HG03159 (cell line): ENCODE measurements around the gene ATXN7L3B.
"Not testable (repeated sequence)": the region's sequence is repeated elsewhere in the genome, so short reads cannot be mapped to it uniquely, and the experiment has no call there.

Experiments
- ATAC-seq: cut with Tn5 transposase; IDR thresholded peaks from one replicate; pipeline ENCODE4 v1.9.1; 2021; ENCODE audit warnings: mild to moderate bottlenecking, moderate library complexity; ENCODE audit not compliant: unreplicated experiment

Gene ATXN7L3B, protein sequence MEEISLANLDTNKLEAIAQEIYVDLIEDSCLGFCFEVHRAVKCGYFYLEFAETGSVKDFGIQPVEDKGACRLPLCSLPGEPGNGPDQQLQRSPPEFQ

DNA sequence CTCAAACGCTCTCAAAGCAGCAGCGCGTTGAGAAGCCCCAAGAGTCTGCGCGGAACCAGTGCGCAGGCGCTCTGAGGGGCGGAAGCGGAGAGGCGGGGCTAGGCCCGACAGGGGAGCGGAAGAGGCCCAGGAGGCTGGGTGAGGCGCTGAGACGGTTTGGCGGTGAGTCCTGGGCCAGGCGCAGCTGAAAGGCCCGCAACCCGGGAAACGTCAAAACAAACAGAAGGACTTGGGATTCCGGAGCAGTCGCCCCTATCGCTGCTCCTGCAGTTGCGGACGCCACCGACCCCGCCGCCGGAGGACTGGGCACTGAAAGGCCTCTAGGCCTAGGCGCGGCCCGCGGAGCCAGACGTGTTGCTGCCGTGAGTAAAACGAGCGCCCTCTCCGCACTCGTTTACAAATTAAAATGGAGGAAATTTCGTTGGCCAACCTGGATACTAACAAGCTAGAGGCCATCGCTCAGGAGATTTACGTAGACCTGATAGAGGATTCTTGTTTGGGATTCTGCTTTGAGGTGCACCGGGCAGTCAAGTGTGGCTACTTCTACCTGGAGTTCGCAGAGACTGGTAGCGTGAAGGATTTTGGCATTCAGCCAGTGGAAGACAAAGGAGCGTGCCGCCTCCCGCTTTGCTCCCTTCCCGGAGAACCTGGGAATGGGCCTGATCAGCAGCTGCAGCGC, at the start of gene ATXN7L3B:
Gene ATXN7L3B, plus strand, starts transcription at position 129 of the 679 bp plus-strand sequence. Its CDS starts 278 bp downstream, at position 407.
- peak; percentile 97 for ATAC-seq

DNA sequence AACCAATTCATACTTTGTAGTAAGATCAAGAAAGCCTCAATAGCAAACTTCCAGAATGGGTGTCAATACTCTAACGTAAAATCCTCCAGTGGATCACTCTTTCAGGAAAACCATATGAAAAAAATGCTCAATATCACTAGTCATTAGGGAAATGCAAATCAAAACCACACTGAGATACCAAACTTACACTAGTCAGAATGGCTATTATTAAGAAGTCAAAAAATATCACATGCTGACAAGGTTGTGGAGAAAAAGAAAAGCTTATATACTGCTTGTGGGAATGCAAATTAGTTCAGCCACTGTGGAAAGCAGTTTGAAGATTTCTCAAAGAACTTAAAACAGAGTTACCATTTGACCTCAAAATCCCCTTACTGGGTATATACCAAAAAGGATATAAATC, 49.5 kb upstream of the ATXN7L3B start:
- ATAC-seq, result no peak

DNA sequence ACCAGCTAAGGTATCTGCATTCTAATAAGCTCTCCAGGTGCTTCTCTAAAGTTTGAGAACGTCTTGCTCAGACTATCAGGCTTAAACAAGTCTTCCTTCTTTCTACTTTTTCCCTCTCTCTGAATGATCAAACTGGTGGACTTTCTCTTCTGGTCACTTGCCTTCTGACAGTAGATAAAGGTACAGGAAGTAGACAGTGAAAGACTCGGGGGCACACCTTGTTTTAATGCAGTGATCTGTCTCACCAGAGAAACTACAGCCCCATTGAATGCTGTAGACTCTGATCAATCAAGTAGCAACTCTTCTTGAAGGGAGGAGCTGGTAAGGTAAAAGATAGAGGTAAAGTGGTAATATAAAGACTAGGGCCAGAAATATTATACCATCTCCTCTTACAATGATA, 48.1 kb upstream of the ATXN7L3B start:
- no peak for ATAC-seq

DNA sequence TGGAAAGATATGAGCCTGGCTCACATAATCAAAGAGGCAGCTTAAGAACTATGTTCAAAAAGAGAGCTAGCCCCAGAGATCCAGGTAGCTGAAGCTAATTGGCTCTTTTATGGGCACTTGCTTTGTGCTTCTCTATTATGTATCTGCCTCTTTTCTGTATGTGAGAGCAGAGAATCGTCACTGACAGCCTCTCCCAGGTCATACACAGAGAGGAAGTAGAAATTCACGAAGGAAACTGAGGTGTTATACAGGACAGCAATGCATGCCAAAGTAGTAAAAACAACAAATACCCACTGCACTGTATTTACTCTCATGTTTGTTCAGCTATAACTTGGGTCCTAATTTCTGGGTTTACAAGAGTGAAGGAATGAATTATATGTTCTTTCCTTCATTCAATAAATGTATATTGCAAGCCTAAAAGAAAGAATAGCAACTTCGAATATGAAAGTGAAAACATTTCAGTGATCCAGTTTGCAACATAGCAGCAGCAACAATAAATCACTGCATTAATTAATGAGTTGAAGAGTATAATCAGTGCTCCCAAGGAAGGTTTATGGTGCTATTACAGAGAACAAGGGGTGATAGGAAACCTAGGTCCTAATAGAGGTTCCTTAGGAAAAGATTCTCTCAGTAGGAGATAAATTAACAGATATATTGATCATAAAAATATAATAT, 47.1 kb upstream of the ATXN7L3B start:
- peak; percentile 86 for ATAC-seq

DNA sequence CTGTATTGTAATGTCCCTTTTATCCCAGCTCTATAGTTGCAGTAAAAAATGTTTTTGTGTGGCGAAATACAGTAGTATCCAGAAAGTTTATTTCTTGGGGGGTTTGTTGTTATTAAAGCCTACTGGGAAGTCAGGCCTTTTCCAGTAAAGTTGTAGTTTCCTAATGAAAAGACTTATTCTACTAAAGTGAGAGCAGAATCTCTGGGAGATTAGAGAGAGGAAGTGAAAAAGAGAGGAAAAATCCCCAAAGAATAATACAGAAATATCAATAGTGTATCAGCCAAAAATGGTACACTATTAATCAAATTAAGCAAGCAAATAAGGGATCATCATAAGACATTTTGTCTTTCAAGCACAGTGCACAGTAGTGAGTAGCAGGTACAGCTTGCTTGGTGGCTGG, 46.3 kb upstream of the ATXN7L3B start:
- no peak for ATAC-seq

DNA sequence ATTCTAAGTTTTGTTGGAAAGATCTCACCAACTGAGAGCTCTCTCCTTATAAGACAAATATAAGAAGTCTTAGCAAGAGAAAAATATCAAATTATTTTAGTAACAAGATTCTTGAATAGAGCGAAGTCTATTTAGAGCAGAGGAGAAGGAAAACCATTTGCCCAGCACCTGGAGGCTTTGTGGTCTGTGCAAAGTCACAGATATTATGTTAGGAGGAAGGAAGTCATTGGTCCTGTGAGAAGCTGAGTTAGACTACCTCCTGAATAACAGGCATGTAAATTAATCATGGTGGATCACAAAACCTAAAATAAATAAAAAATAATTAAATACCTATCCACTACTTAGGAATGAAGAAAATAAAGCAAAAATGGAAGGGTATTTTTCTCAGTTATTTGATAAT, 38.4 kb upstream of the ATXN7L3B start:
- ATAC-seq, result no peak

DNA sequence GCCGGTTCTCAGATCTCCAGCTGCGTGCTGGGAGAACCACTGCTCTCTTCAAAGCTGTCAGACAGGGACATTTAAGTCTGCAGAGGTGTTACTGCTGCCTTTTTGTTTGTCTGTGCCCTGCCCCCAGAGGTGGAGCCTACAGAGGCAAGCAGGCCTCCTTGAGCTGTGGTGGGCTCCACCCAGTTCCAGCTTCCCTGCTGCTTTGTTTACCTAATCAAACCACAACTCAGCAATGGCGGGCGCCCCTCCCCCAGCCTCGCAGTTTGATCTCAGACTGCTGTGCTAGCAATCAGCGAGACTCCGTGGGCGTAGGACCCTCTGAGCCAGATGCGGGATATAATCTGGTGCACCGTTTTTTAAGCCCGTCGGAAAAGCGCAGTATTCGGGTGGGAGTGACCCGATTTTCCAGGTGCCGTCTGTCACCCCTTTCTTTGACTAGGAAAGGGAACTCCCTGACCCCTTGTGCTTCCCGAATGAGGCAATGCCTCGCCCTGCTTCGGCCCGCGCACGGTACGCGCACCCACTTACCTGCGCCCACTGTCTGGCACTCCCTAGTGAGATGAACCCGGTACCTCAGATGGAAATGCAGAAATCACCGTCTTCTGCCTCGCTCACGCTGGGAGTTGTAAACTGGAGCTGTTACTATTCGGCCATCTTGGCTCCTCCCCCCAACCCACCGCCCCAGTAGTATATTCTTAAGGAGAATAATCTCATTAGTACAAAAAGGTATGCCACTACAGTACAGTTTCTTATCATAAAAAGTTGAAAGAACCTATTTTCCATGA, 28.6 kb upstream of the ATXN7L3B start:
- ATAC-seq, result not testable (repeated sequence)

DNA sequence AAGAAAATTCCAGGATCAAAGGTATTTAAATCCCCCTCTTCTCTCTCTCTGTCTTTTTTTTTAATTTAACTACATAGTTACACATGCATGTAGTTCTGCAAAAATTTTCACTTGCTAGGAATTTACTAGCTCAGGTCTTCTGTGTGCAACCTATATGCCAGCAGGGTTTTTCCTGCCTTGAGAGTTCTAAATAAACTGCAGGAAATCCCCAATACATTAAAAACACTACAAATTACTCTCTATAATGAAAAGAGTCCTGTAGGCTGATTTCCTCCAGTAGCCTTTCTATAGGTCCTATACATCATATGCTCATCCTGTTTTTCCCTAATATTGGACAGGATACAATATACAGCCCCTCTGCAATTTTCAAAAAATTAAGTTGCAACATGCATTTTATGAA, 27.7 kb upstream of the ATXN7L3B start:
- no peak for ATAC-seq

DNA sequence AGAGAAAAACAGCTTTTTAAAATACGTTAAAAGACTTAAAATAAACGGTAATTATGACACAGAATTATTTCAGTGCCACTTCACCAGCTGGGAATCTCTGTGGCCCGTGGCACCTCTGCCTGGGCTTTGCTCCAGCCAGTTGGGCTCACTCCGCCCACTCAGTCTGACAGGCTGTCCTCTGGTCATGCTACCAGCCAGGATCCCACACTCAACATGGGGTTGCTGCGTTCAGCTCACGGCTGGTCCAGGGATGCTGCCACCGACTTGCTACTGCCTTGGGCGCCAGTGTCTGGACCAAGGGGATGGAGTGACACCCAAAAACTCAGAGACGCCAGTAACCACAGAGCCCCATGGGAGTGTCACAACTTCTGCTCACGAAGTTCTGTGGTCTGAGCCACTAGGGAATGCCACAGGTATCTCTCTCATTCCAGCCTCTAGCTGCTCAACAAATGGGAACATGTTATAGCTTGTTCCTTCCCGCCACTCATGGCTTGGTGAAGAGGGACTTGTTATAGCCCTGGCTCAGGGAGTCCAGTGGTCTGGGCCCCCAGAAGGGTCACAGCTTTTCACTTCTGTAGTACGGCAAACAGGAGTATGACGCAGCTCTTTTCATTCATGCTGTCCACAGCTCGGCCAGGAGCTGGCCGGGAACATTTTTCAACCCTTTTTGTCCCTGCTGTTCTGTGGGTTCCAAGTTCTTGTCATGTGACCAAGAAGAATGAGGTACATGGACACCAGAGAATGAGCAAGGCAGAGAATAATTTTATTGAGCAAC, 23.4 kb upstream of the ATXN7L3B start:
- ATAC-seq, result no peak

DNA sequence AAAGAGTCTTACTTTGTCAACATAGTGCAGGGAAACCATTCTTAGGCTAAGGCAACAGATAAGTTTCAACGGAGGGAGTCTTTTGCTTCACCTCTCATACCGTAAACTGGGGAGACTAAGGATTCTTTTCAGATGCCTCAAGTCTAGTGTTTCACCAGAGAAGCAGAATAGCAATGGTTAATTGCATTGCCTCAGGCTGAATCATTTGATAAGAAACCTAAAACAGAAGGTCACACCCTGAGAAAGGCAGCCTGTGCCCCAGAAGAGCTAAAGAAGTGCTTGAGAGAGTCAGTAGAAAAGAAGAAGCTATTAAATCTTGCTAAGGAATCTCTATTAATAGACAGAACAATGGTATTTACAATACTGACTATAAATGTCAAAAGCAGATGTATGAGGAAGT, 21.8 kb upstream of the ATXN7L3B start:
- ATAC-seq, result no peak

DNA sequence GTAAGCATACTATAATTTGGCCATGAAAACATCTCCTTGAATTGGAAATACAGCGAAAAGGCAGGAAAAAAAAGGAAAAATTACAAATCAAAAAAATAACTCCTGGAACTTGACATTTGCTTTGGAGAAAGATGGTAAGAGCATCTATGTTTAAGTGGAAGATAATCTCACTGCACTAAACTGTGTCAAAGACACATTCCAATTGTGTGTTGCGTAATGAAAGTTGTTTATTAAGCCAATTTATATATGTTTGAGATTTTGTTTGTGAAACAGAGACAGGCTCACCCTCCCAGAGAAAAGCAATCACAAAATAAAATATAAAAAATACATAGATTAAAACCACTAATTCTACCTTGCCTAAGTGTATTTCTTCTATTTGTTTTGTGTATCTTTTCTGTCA, 11.1 kb upstream of the ATXN7L3B start:
- no peak for ATAC-seq

DNA sequence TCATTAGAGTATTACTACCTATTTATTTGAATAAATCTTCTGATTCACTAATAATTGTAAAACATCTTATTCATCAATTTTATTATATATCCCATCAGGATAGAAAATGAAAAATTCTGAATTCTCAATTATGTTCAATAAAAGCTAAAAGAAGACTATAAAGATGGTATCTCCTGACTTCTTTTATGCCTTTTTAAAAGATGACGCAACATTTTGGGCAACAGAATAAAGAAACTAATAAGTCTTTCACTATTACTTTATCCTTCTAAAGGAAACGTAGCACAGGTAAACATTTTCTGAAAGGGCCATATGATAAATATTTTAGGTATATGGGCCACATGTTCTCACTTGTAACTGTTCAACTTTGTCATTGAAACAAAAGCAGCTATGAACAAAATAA, 10.1 kb upstream of the ATXN7L3B start:
- no peak for ATAC-seq

DNA sequence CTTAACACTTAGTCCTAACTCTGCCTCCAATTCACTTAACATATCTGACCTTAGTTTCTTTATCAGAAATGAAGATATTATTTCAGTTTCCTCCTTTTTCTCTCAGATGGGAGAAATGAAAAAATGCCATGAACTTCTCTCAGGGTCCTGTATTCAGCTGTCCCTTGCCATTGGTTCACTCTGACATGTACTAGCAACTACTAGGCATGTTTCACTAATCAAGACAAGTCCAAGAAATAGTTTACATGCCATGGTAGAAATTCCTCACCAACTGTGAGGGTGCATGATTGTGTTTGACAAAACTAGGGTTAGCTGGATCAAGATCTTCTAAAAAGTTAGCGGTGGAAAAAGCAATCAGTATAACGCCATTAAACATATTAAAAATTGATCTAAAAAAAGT, 7.0 kb upstream of the ATXN7L3B start:
- no peak for ATAC-seq

DNA sequence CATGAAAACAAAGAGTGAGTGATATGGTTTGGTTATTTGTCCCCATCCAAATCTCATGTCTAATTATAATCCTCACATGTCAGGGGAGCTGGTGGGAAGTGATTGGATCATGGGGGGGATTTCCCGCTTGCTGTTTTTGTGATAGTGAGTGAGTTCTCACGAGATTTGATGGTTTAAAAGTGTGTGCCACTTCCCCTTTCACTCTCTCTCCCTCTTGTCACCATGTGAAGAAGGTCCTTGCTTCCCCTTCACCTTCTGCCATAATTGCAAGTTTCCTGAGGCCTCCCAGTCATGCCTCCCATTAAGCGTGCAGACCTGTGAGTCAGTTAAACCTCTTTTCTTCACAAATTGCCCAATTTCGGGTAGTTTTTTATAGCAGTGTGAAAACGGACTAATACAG, 2.1 kb upstream of the ATXN7L3B start:
- no peak for ATAC-seq

DNA sequence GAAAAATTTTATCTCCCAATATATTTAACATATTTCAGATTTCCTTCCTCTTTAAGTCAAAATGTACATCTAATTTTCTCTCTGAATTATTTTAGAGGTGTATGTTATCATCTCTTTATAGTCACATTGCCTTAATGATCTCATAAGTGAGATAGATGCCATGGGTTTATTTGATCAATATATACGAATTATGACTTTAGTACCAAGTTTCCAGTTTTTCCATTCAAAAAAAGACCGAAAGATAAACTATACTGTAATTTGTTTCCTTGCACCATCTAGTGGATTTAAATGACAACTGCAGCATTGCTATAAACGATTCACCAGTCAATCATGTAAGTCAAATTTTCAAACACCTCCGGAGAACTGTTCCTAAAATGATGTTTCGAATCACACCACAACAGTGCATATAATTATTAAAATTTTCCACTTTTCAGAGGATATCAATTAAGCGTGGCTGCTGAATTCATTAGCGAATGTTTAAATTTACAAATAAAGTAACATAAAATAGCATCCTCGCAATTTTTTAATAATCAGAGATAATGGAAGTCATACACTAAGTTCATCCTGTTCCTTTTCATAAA, 419 bp upstream of the ATXN7L3B start:
- peak; percentile 57 for ATAC-seq

DNA sequence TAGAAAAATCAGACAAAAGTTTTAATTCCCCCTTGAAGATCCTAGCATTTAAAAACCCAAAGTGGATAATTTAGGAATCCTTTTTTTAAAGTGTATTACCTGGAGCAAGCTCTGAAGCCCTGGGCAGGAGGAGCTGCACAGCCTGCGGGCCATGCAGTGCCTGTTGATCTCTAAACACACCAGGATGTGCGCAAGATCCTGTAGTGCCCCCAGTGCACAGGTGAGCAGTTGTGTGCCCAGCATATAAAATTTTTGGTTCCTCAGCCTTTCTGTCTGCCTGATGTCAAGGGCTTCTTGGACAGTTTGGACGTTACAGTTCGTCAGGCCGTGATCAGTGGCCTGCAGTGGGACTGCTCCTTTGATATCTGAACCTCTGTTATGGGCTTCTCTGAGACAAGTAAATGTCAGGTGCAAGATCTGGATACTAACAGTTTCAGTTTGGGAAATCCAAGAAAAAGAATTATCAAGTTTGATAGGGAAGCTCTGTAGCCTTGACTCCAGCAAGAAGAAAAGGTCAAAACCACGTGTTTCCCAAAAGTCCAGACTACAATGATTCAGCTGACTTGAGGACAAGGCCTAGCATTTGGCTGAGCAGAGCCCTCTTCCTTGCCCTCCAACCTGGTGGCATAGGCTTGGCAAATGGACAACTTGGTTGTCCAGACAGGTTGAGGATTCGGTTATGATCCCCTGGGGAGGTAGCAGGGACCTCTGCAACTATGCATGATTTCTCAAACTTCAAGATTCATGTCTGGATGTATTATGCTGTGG, 1.0 kb downstream of the ATXN7L3B start:
- ATAC-seq, result peak; percentile 21

DNA sequence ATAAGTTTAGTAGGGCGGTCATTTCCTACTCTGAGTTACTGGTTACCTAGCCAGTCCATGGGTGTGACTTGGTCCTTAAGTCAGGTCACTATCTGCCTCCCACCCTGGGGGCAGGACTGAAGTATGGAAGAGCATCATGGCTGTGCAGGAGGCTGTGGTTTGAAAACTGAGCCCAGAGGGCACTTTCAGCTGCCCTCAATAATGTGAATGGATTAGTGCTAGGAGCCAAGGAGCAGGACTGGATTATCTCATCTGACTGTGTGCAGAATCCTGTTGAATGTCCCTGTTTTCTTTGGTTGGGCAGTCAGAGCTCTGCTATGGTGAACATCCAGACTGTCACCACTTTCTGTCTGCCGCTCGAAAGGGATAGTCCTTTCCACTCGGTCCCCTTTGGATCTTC, 1.6 kb downstream of the ATXN7L3B start:
- no peak for ATAC-seq

DNA sequence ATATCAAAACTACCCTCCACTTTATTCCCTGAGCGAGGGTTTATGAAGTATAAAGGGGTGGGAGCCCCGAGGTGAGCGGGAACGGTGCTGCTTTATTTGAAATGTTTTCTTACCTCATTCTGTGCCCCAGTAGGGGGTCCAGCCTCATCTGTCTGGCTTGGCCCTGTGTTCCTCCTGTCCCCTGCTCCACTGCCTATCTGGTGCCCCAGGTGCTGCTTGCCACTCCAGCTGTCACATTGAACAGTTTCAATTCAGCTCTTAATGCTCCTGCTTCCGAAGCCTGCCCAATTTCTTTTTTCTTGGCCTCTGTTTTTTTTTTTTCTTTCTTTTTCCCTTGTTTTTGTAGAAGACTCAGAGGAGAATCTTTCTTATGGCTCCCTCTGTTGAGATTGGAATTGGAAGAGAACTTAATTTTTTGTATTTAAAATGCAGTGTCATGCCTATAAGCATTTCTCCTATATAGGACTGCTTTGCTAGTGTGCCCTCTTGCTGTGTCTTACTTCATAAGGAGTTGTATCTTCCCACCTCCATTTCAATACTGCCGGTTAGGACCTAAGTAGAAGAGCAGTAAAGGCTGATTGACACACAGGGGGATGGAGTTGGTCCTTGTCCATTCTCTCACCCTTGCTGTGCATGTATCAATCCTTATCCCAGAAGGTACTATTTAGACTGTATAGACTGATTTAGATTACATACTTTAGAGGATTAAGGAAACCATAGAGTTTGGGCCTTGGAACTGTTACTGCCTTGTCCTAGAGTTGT, 2.3 kb downstream of the ATXN7L3B start:
- no peak for ATAC-seq

DNA sequence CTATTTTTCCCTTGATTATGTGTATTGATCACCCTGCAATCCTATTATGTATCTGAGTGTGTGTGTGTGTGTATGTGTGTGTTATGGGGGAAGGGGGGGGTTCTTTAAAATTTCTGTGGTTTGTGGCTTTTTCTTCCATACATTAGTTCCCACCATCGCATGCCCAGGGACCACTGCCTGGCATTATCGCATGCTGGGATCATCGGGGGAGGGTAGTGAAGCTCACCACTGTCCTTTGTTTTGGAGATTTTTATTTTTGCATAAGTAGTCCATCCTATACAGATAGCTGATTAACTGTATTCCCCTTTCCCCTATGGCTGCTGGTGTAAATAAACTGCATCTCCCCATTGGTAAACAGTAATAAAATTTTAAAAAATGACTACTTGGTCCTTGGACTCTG, 3.4 kb downstream of the ATXN7L3B start:
- no peak for ATAC-seq
